Gastroesophageal sphincter (tissue), 4 donors: ENCODE data around the gene BACE1. TPM values are rescaled to one million over a fixed set of nuclear protein-coding genes. Genes with fewer than 3 reads are reported as not detected.

ENCODE experiments used
- ATAC-seq: fragments of 150-250 bp; one replicate; pipeline ENCODE4 v1.9.1; 2016; ENCODE audit warnings: mild to moderate bottlenecking, moderate library complexity
- H3K27ac ChIP-seq, 4 donors: fragments of 200-600 bp; sonication (generic) in 3 of 4; 1 replicate in 3 of 4; 2 replicates in 1 of 4; pipeline ENCODE4 v1.5.1; 2016 to 2019
- H3K27me3 ChIP-seq: fragments of 200-600 bp; sonication (generic); one replicate; pipeline ENCODE4 v1.5.1; 2019
- H3K36me3 ChIP-seq, 2 donors: fragments of 200-600 bp; sonication (generic); one replicate each; pipeline ENCODE4 v1.5.1; 2019; ENCODE audit warnings: control low read depth in 1 of 2
- H3K4me1 ChIP-seq, 3 donors: fragments of 200-600 bp; sonication (generic); 1 replicate in 2 of 3; 2 replicates in 1 of 3; pipeline ENCODE4 v1.5.1; 2016 to 2019; ENCODE audit warnings: control low read depth in 2 of 3
- H3K4me3 ChIP-seq, 2 donors: fragments of 200-600 bp; sonication (generic); one replicate each; pipeline ENCODE4 v1.5.1; 2019; ENCODE audit warnings: mild to moderate bottlenecking in 1 of 2, moderate library complexity in 1 of 2
- H3K9me3 ChIP-seq, 3 donors: fragments of 200-600 bp; sonication (generic); one replicate each; pipeline ENCODE4 v1.5.1; 2017 to 2019; ENCODE audit warnings: control low read depth in 2 of 3
- CTCF ChIP-seq, 4 experiments: fragments of 200-600 bp in 2 of 4; fragments of 450-650 bp in 2 of 4; sonication (generic) in 1 of 4; IDR thresholded peaks; one replicate each; pipeline ENCODE4 v1.5.1; 2017 to 2019; ENCODE audit warnings: antibody characterized with exemption in 4 of 4, mild to moderate bottlenecking in 2 of 4, moderate library complexity in 2 of 4
- EP300 ChIP-seq: sonication (generic); formaldehyde crosslinking; IDR thresholded peaks from one replicate; pipeline ENCODE4 v1.6.1; 2017; ENCODE audit warnings: antibody characterized with exemption, mild to moderate bottlenecking
- POLR2A ChIP-seq, 2 donors: fragments of 450-650 bp; IDR thresholded peaks; one replicate each; pipeline ENCODE4 v1.6.1; 2017; ENCODE audit warnings: antibody characterized with exemption in 2 of 2, mild to moderate bottlenecking in 2 of 2, moderate library complexity in 1 of 2
- POLR2AphosphoS5 ChIP-seq: sonication (generic); formaldehyde crosslinking; IDR thresholded peaks from one replicate; pipeline ENCODE4 v1.6.1; 2017; ENCODE audit warnings: antibody characterized with exemption
- WGBS, 2 donors: methylation state at CpG; one replicate each; pipeline ENCODE4 v1.1.5; 2018; ENCODE audit warnings: low coverage in 1 of 2; 5-methylcytosine and 5-hydroxymethylcytosine counted together
- total RNA-seq, 4 donors: library from RNA; depleted of rRNA; stranded (reverse); fragments of >200 nt; gene quantifications; one replicate each; pipeline ENCODE4 v1.1.0, GENCODE V29; 2016

Gene BACE1
- total RNA-seq, 4 donors from 2014 or later = 19.2 to 45.4 (median 22.2) TPM

DNA sequence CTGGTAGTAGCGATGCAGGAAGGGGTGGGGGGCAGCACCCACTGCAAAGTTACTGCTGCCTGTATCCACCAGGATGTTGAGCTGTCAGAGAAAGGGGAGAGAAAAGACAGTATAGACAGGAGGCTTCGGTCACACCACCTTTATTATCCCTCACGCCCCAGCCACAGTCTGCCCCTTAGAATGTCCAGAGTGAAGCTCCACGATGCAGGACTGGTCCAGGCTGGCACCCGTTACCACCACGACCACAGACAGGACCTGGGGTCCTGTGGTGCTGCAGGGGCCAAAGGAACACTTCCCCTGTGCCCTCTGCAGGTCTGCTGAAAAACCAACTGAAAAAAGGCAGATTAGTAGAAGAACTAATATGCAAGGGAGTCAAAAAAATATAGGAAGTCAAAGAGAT, 19.2 kb downstream of the BACE1 start:
- H3K9me3 ChIP-seq = no peaks in the 10 kb centered on the region
- no peak overlapping the region for H3K4me3 ChIP-seq

GRCh38 chr11:117295438-117296137, 20.5 kb downstream of the BACE1 start:
- 50 to 61% methylated on average over 1 to 4 of the region's 9 CpGs for WGBS, 2 donors
- Histone ChIP-seq H3K4me1 (peaks cover 0 to 18% (median 9%) of the 10 kb centered on the region in 3 donors), H3K36me3 (peaks cover 0 to 61% of the 10 kb centered on the region in 2 donors), H3K27ac (no peak overlapping the region), H3K27me3 (no peaks in the 10 kb centered on the region), H3K9me3 (no peaks in the 10 kb centered on the region), H3K4me3 (no peak overlapping the region)
- TF ChIP-seq EP300 = no peak
- TF ChIP-seq CTCF (IDR thresholded peaks at IDR 0.05) = no peak
- TF ChIP-seq POLR2A (IDR thresholded peaks at IDR 0.05) = no peak
- no peak for TF ChIP-seq POLR2AphosphoS5
- ATAC-seq = no peak

More for the DNA sequence above, 19.2 kb downstream of the BACE1 start:
- ATAC-seq = no peak
- peaks cover 0 to 28% (median 9%) of the 10 kb centered on the region in 3 donors for H3K4me1 ChIP-seq
- TF ChIP-seq POLR2AphosphoS5 = no peak
- TF ChIP-seq CTCF (IDR thresholded peaks at IDR 0.05) = no peak
- TF ChIP-seq EP300 = no peak
- TF ChIP-seq POLR2A (IDR thresholded peaks at IDR 0.05) = no peak
- no CpG with 5 or more reads among the region's 6 CpGs for WGBS, 2 donors
- H3K27ac ChIP-seq = no peak overlapping the region
- peaks cover 0 to 48% of the 10 kb centered on the region in 2 donors for H3K36me3 ChIP-seq
- no peaks in the 10 kb centered on the region for H3K27me3 ChIP-seq

DNA sequence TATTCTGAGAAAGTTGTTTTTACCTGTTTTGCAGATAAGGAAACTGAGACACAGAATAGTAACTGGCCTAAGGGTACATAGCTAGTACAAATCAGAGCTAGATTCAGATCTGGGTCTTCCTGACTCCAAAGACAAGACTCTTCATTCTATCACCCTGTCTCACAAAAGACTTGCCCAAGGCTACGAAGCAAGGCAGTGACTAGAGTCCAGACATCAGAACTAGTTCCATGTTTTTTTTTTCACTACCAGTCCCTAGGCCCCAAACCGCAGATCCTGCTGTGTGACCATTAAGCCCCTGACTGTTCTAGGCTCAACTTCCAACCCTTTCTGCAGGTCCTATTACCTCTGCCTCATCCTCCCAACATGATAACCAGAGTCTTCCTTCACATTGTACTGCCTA, 23.4 kb downstream of the BACE1 start:
- Histone ChIP-seq H3K4me3 (no peak overlapping the region), H3K27me3 (no peaks in the 10 kb centered on the region), H3K36me3 (peaks cover 0 to 91% of the 10 kb centered on the region in 2 donors), H3K4me1 (no peaks in the 10 kb centered on the region), H3K27ac (no peak overlapping the region), H3K9me3 (no peaks in the 10 kb centered on the region)
- TF ChIP-seq POLR2AphosphoS5 (no peak), EP300 (no peak), POLR2A (IDR thresholded peaks at IDR 0.05) (no peak), CTCF (IDR thresholded peaks at IDR 0.05) (no peak)
- 86 to 96% methylated on average over 2 of the region's 2 CpGs for WGBS, 2 donors
- no peak for ATAC-seq

- Histone ChIP-seq H3K27ac (no peak within 1 kb of the TSS), H3K36me3 (peaks cover 0 to 97% of the 10 kb centered on the region in 2 donors), H3K27me3 (no peaks in the 10 kb centered on the region), H3K4me3 (no peak within 1 kb of the TSS), H3K4me1 (no peaks in the 10 kb centered on the region), H3K9me3 (no peaks in the 10 kb centered on the region)
- TF ChIP-seq CTCF (IDR thresholded peaks at IDR 0.05) (no peak), EP300 (no peak), POLR2A (IDR thresholded peaks at IDR 0.05) (no peak), POLR2AphosphoS5 (no peak)
- no peak for ATAC-seq
- WGBS, 2 donors = 75 to 93% methylated on average over 4 to 7 of the region's 8 CpGs
Measured at GRCh38 chr11:117290809-117291396, 25.2 kb downstream of the BACE1 start, which contains the start of gene BACE1-AS. TSS of gene BACE1-AS (plus strand) at chr11:117291346.

GRCh38 chr11:117289795-117290194, 26.3 kb downstream of the BACE1 start:
- Histone ChIP-seq H3K9me3 (no peaks in the 10 kb centered on the region), H3K4me3 (no peak overlapping the region), H3K27me3 (no peaks in the 10 kb centered on the region), H3K36me3 (peaks cover 0 to 97% of the 10 kb centered on the region in 2 donors), H3K27ac (no peak overlapping the region), H3K4me1 (no peaks in the 10 kb centered on the region)
- TF ChIP-seq EP300 (no peak), POLR2A (IDR thresholded peaks at IDR 0.05) (no peak), CTCF (IDR thresholded peaks at IDR 0.05) (no peak), POLR2AphosphoS5 (no peak)
- no CpG with 5 or more reads among the region's 1 CpG for WGBS, 2 donors
- ATAC-seq = no peak
